ENCODE results near the gene SMYD1.
"Not testable (repeated sequence)": the region's sequence is repeated elsewhere in the genome, so short reads cannot be mapped to it uniquely, and the experiment has no call there.

Gene SMYD1

DNA sequence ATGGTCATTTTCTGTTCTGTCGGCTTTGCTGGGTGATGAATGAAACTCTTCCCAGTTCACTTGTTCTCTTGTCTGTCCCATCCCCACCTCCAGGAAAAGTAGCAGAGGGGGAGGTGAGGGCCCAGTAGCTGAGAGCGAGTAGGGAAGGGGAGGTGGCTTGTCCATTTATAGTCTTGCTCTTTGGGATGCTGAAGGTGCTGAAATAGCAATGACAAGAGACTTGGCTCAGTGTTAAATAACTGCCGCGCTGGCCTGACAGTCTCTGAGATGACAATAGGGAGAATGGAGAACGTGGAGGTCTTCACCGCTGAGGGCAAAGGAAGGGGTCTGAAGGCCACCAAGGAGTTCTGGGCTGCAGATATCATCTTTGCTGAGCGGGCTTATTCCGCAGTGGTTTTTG is at the start of gene SMYD1:
Gene SMYD1 (plus strand): TSS at position 228 of the 400 bp plus-strand sequence. CDS start 40 bp downstream, at position 268.
- no peak for ATAC-seq
- TF ChIP-seq ZNF565 (CRISPR knock-in tag; conservative IDR thresholded peaks at IDR 0.05; ENCODE audit: low read depth) (no peak), ZNF70 (CRISPR knock-in tag; IDR thresholded peaks at IDR 0.05) (no peak), ZC3H10 (CRISPR knock-in tag; IDR thresholded peaks at IDR 0.05) (no peak), TCF4 (CRISPR knock-in tag; IDR thresholded peaks at IDR 0.05; ENCODE audit: borderline replicate concordance) (no peak), RARB (CRISPR knock-in tag; IDR thresholded peaks at IDR 0.05) (no peak), GLIS3 (CRISPR knock-in tag; IDR thresholded peaks at IDR 0.05) (no peak)
- TF ChIP-seq, protein P1, sequence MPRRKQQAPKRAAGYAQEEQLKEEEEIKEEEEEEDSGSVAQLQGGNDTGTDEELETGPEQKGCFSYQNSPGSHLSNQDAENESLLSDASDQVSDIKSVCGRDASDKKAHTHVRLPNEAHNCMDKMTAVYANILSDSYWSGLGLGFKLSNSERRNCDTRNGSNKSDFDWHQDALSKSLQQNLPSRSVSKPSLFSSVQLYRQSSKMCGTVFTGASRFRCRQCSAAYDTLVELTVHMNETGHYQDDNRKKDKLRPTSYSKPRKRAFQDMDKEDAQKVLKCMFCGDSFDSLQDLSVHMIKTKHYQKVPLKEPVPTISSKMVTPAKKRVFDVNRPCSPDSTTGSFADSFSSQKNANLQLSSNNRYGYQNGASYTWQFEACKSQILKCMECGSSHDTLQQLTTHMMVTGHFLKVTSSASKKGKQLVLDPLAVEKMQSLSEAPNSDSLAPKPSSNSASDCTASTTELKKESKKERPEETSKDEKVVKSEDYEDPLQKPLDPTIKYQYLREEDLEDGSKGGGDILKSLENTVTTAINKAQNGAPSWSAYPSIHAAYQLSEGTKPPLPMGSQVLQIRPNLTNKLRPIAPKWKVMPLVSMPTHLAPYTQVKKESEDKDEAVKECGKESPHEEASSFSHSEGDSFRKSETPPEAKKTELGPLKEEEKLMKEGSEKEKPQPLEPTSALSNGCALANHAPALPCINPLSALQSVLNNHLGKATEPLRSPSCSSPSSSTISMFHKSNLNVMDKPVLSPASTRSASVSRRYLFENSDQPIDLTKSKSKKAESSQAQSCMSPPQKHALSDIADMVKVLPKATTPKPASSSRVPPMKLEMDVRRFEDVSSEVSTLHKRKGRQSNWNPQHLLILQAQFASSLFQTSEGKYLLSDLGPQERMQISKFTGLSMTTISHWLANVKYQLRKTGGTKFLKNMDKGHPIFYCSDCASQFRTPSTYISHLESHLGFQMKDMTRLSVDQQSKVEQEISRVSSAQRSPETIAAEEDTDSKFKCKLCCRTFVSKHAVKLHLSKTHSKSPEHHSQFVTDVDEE (CRISPR knock-in tag; IDR thresholded peaks at IDR 0.05), result no peak
- TF ChIP-seq, protein P2, sequence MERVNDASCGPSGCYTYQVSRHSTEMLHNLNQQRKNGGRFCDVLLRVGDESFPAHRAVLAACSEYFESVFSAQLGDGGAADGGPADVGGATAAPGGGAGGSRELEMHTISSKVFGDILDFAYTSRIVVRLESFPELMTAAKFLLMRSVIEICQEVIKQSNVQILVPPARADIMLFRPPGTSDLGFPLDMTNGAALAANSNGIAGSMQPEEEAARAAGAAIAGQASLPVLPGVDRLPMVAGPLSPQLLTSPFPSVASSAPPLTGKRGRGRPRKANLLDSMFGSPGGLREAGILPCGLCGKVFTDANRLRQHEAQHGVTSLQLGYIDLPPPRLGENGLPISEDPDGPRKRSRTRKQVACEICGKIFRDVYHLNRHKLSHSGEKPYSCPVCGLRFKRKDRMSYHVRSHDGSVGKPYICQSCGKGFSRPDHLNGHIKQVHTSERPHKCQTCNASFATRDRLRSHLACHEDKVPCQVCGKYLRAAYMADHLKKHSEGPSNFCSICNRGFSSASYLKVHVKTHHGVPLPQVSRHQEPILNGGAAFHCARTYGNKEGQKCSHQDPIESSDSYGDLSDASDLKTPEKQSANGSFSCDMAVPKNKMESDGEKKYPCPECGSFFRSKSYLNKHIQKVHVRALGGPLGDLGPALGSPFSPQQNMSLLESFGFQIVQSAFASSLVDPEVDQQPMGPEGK (CRISPR knock-in tag; IDR thresholded peaks at IDR 0.05; ENCODE audit: borderline replicate concordance), result no peak

DNA sequence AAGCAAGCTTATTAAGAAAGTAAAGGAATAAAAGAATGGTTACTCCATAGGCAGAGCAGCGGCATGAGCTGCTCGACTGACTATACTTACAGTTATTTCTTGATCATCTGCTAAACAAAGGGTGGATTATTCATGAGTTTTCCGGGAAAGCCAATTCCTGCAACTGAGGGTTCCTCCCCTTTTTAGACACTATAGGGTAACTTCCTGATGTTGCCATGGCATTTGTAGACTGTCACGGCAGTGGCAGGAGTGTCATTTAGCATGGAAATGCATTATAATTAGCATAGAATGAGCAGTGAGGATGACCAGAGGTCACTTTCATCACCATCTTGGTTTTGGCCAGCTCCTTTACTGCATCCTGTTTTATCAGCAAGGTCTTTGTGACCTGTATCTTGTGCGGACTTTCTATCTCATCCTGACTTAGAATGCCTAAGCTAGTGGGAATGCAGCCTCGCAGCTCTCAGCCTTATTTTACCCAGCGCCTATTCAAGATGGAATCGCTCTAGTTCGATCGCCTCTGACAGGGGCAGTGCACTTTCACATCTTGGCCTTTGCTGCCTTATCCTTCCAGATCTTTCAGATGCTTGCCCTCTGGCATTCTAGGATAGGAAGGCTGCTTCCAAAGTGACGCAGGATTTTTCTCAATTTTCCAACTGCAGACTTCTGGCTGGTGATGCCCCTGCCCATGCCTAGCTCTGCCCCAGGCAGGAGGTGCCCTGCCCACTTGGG is 49.4 kb upstream of the SMYD1 start:
- ATAC-seq, result not testable (repeated sequence)

DNA sequence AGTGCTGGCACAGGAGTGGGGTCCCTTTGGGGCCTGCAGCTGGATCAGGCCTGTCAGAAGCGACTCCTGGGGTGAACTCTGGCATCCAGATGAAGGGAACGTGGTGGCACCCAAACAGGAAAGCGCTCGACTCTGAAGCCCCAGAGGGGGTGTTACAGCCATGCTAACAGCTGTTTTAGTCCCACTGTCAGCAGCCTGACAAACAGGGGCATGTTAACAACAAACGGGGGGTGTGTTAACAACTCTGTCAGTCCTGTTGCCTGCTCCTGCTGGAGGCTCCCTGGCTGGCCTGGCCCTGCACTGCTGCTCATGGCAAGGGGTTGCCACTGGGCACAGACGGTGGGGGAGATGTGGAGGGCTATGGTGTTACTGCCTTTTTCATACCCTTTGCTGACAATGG is 48.7 kb upstream of the SMYD1 start:
- no peak for TF ChIP-seq RARB (CRISPR knock-in tag; IDR thresholded peaks at IDR 0.05)
- TF ChIP-seq, protein P3, sequence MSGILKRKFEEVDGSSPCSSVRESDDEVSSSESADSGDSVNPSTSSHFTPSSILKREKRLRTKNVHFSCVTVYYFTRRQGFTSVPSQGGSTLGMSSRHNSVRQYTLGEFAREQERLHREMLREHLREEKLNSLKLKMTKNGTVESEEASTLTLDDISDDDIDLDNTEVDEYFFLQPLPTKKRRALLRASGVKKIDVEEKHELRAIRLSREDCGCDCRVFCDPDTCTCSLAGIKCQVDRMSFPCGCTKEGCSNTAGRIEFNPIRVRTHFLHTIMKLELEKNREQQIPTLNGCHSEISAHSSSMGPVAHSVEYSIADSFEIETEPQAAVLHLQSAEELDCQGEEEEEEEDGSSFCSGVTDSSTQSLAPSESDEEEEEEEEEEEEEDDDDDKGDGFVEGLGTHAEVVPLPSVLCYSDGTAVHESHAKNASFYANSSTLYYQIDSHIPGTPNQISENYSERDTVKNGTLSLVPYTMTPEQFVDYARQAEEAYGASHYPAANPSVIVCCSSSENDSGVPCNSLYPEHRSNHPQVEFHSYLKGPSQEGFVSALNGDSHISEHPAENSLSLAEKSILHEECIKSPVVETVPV (CRISPR knock-in tag; IDR thresholded peaks at IDR 0.05), result no peak
- no peak for TF ChIP-seq CSDC2 (CRISPR knock-in tag; IDR thresholded peaks at IDR 0.05)
- TF ChIP-seq ZNF565 (CRISPR knock-in tag; conservative IDR thresholded peaks at IDR 0.05; ENCODE audit: low read depth), result no peak
- TF ChIP-seq ARNTL (CRISPR knock-in tag; IDR thresholded peaks at IDR 0.05; ENCODE audit: borderline replicate concordance, low read depth), result no peak
- TF ChIP-seq ESRRG (CRISPR knock-in tag; IDR thresholded peaks at IDR 0.05), result no peak
- no peak for ATAC-seq

DNA sequence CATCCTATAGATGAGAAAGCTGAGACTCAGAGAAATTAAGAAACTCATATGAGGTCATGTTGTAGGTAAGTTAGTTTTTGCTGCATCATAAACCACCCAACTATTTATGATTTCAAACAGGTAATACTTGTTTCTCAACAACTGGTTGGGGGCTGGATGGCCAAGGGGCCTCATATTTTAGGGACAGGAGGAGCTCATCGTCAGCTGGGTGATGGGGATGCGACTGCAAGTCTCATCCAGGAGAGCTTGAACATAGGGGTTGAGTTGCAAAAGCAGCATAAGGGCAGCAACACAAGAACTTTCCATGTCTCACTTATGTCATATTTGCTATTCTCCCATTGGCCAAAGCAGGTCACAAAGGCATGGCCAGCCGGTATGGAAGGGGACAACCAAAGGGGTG is 47.6 kb upstream of the SMYD1 start:
- TF ChIP-seq, protein P4, sequence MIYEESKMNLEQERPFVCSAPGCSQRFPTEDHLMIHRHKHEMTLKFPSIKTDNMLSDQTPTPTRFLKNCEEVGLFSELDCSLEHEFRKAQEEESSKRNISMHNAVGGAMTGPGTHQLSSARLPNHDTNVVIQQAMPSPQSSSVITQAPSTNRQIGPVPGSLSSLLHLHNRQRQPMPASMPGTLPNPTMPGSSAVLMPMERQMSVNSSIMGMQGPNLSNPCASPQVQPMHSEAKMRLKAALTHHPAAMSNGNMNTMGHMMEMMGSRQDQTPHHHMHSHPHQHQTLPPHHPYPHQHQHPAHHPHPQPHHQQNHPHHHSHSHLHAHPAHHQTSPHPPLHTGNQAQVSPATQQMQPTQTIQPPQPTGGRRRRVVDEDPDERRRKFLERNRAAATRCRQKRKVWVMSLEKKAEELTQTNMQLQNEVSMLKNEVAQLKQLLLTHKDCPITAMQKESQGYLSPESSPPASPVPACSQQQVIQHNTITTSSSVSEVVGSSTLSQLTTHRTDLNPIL (CRISPR knock-in tag; IDR thresholded peaks at IDR 0.05; ENCODE audit: low read depth), result no peak
- no peak for TF ChIP-seq ZC3H10 (CRISPR knock-in tag; IDR thresholded peaks at IDR 0.05)
- TF ChIP-seq CSDC2 (CRISPR knock-in tag; IDR thresholded peaks at IDR 0.05), result no peak
- no peak for TF ChIP-seq BACH2 (CRISPR knock-in tag; IDR thresholded peaks at IDR 0.05; ENCODE audit: borderline replicate concordance)
- no peak for TF ChIP-seq OSR1 (CRISPR knock-in tag; IDR thresholded peaks at IDR 0.05)
- no peak for TF ChIP-seq ZFP30 (CRISPR knock-in tag; IDR thresholded peaks at IDR 0.05)
- no peak for TF ChIP-seq ZNF8 (CRISPR knock-in tag; IDR thresholded peaks at IDR 0.05)
- no peak for TF ChIP-seq ZFP3 (CRISPR knock-in tag; IDR thresholded peaks at IDR 0.05)
- no peak for TF ChIP-seq GLIS3 (CRISPR knock-in tag; IDR thresholded peaks at IDR 0.05)
- no peak for TF ChIP-seq ARNTL (CRISPR knock-in tag; IDR thresholded peaks at IDR 0.05; ENCODE audit: borderline replicate concordance, low read depth)
- TF ChIP-seq PPARA (CRISPR knock-in tag; IDR thresholded peaks at IDR 0.05; ENCODE audit: borderline replicate concordance), result no peak
- TF ChIP-seq, protein P2 (CRISPR knock-in tag; IDR thresholded peaks at IDR 0.05; ENCODE audit: borderline replicate concordance), result no peak
- no peak for TF ChIP-seq RARB (CRISPR knock-in tag; IDR thresholded peaks at IDR 0.05)
- TF ChIP-seq, protein P5, sequence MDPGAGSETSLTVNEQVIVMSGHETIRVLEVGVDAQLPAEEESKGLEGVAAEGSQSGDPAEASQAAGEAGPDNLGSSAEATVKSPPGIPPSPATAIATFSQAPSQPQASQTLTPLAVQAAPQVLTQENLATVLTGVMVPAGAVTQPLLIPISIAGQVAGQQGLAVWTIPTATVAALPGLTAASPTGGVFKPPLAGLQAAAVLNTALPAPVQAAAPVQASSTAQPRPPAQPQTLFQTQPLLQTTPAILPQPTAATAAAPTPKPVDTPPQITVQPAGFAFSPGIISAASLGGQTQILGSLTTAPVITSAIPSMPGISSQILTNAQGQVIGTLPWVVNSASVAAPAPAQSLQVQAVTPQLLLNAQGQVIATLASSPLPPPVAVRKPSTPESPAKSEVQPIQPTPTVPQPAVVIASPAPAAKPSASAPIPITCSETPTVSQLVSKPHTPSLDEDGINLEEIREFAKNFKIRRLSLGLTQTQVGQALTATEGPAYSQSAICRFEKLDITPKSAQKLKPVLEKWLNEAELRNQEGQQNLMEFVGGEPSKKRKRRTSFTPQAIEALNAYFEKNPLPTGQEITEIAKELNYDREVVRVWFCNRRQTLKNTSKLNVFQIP (CRISPR knock-in tag; IDR thresholded peaks at IDR 0.05; ENCODE audit: borderline replicate concordance, low read depth), result no peak
- TF ChIP-seq TOX (CRISPR knock-in tag; IDR thresholded peaks at IDR 0.05; ENCODE audit: borderline replicate concordance), result no peak
- no peak for TF ChIP-seq SNAI2 (CRISPR knock-in tag; IDR thresholded peaks at IDR 0.05)
- TF ChIP-seq ISL1 (CRISPR knock-in tag; IDR thresholded peaks at IDR 0.05), result no peak
- no peak for TF ChIP-seq ESRRG (CRISPR knock-in tag; IDR thresholded peaks at IDR 0.05)
- TF ChIP-seq TCF4 (CRISPR knock-in tag; IDR thresholded peaks at IDR 0.05; ENCODE audit: borderline replicate concordance), result no peak
- TF ChIP-seq, protein P3 (CRISPR knock-in tag; IDR thresholded peaks at IDR 0.05), result no peak
- no peak for ATAC-seq

Data from SK-N-SH treated with all-trans-retinoic acid at 6 μM for 48 hours (cell line).